ENCODE results near the gene MYRFL. TPM values are rescaled to one million over a fixed set of nuclear protein-coding genes. Genes with fewer than 3 reads are reported as not detected.

The MYRFL gene
- total RNA-seq, 4 donors from 2014 or later: 0.17 to 1.8 (median 0.44) TPM; not detected in 1

- TF ChIP-seq CTCF (IDR thresholded peaks at IDR 0.05; ENCODE audit: low read depth): no peak
These were observed 48.4 kb downstream of the MYRFL start for GRCh38 chr12:69873429-69873828.

GRCh38 chr12:69874606-69875005 is 49.6 kb downstream of the MYRFL start:
- TF ChIP-seq CTCF (IDR thresholded peaks at IDR 0.05; ENCODE audit: low read depth): no peak

- TF ChIP-seq CTCF (IDR thresholded peaks at IDR 0.05; ENCODE audit: low read depth): no peak
These were observed 50.4 kb downstream of the MYRFL start for GRCh38 chr12:69875416-69875935.

- TF ChIP-seq CTCF (IDR thresholded peaks at IDR 0.05; ENCODE audit: low read depth): no peak
These were observed 54.3 kb downstream of the MYRFL start for GRCh38 chr12:69879007-69879960.

GRCh38 chr12:69880571-69880970 is 55.5 kb downstream of the MYRFL start:
- no peak for TF ChIP-seq CTCF (IDR thresholded peaks at IDR 0.05; ENCODE audit: low read depth)

- TF ChIP-seq CTCF (IDR thresholded peaks at IDR 0.05; ENCODE audit: low read depth): no peak
These were observed 56.7 kb downstream of the MYRFL start for GRCh38 chr12:69881771-69882170.

GRCh38 chr12:69884386-69884785 is 59.4 kb downstream of the MYRFL start:
- no peak for TF ChIP-seq CTCF (IDR thresholded peaks at IDR 0.05; ENCODE audit: low read depth)

Measured in subcutaneous adipose tissue (tissue), 4 donors.